ENCODE results near the gene KCNMA1.

DNA sequence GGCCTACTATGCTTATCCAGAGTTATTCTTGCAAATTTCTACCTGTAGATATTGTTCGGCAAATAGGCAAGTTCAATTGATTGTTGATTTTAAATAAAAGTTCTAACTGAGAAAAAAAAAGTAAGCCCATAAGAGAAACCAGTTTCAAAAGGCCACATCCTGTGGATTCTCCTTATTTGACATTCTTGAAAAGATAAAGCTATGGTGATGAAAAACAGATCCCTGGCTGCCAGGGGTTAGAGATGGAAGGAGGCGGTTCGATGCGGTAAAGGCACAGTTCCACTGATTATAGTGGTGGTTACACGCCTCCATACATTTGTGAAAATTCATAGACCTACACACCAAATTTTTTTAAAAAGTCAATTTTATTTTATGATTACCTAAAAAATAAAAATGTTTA is 347.8 kb downstream of the KCNMA1 start:
- TF ChIP-seq, protein P1, sequence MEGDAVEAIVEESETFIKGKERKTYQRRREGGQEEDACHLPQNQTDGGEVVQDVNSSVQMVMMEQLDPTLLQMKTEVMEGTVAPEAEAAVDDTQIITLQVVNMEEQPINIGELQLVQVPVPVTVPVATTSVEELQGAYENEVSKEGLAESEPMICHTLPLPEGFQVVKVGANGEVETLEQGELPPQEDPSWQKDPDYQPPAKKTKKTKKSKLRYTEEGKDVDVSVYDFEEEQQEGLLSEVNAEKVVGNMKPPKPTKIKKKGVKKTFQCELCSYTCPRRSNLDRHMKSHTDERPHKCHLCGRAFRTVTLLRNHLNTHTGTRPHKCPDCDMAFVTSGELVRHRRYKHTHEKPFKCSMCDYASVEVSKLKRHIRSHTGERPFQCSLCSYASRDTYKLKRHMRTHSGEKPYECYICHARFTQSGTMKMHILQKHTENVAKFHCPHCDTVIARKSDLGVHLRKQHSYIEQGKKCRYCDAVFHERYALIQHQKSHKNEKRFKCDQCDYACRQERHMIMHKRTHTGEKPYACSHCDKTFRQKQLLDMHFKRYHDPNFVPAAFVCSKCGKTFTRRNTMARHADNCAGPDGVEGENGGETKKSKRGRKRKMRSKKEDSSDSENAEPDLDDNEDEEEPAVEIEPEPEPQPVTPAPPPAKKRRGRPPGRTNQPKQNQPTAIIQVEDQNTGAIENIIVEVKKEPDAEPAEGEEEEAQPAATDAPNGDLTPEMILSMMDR (IDR thresholded peaks at IDR 0.05 in 4 of 5, conservative IDR thresholded peaks at IDR 0.05 in 1 of 5) = no peak
- no peak for TF ChIP-seq POLR2A (IDR thresholded peaks at IDR 0.05)
